Adrenal gland (tissue), 12 donors: ENCODE data around the gene CRADD. TPM values are rescaled to one million over a fixed set of nuclear protein-coding genes. Genes with fewer than 3 reads are reported as not detected.
A peak's percentile ranks its signal among the peaks of the same experiment; 100 is the strongest.

ENCODE experiments used
- DNase-seq, 7 donors: peaks; one replicate each; pipeline ENCODE4 v3.0.0-alpha.2; 2019 to 2020
- H3K27ac ChIP-seq, 5 donors: fragments of 200-600 bp; sonication (generic) in 4 of 5; 1 replicate in 3 of 5; 2 replicates in 2 of 5; pipeline versions ENCODE4 v1.5.1 to v1.8.0; 2016 to 2020; ENCODE audit warnings: mild to moderate bottlenecking in 1 of 5
- H3K27me3 ChIP-seq: fragments of 200-600 bp; 2 replicates; pipeline ENCODE4 v1.8.0; 2021
- H3K36me3 ChIP-seq, 2 donors: fragments of 200-600 bp; replicated peaks in 1 of 2; 1 replicate in 1 of 2; 2 replicates in 1 of 2; pipeline versions ENCODE4 v1.5.1 to v1.8.0; 2018 to 2022
- H3K4me1 ChIP-seq, 2 donors: fragments of 200-600 bp; replicated peaks in 1 of 2; 1 replicate in 1 of 2; 2 replicates in 1 of 2; pipeline versions ENCODE4 v1.5.1 to v1.8.0; 2018 to 2021
- H3K4me3 ChIP-seq, 4 donors: fragments of 200-600 bp; sonication (generic) in 3 of 4; one replicate each; pipeline ENCODE4 v1.5.1; 2016 to 2018
- H3K9me3 ChIP-seq, 3 donors: fragments of 200-600 bp; sonication (generic) in 1 of 3; replicated peaks in 1 of 3; 1 replicate in 2 of 3; 2 replicates in 1 of 3; pipeline versions ENCODE4 v1.5.1 to v1.8.0; 2016 to 2021
- POLR2A ChIP-seq, 2 donors: fragments of 450-650 bp; IDR thresholded peaks; one replicate each; pipeline ENCODE4 v1.6.1; 2017; ENCODE audit warnings: antibody characterized with exemption in 2 of 2, mild to moderate bottlenecking in 2 of 2, moderate library complexity in 1 of 2
- WGBS, 4 donors: extraction: QIAGEN DNeasy Blood & Tissue Kit in 2 of 4; methylation state at CpG; one replicate each; pipeline versions ENCODE4 v1.1.5 to v1.1.7; 2013 to 2017; 5-methylcytosine and 5-hydroxymethylcytosine counted together
- intact Hi-C, 2 donors: fragments of 100-400 bp; cut with DNase I; formaldehyde crosslinking; loops; one replicate each; pipeline versions ENCODE4 v1.14.1 to v1.15.0; 2022 to 2023
- polyA plus RNA-seq, 3 donors: library from polyadenylated mRNA; stranded (reverse); fragments of 200-250 nt in 2 of 3; fragments of 350-450 nt in 1 of 3; fragmentation: Illumina TruSeq in 1 of 3; extraction: RNeasy Lipid Tissue Mini Kit (QIAGEN cat#74804) in 1 of 3; gene quantifications; one replicate each; pipeline ENCODE4 v1.2.3, GENCODE V29; 2013 to 2014
- total RNA-seq, 9 donors: library from RNA; depleted of rRNA in 4 of 9; stranded (reverse); fragments of >200 nt in 4 of 9; fragments of 120-200 nt in 1 of 9; fragmentation: NEBNext Ultra II Directional in 1 of 9; extraction: Animal tissue kit (Norgen Biotek cat#: 25700) in 1 of 9; gene quantifications; one replicate each; pipeline versions ENCODE4 v1.1.0 to v1.2.4, GENCODE V29; 2013 to 2023
- TF ChIP-seq, protein P1 (sequence below), 6 experiments: fragments of 450-650 bp in 4 of 6; fragments of 200-600 bp in 2 of 6; sonication (generic) in 1 of 6; IDR thresholded peaks; 1 replicate in 5 of 6; 2 replicates in 1 of 6; pipeline versions ENCODE4 v1.5.1 to v1.8.0; 2016 to 2021; ENCODE audit warnings: antibody characterized with exemption in 6 of 6, mild to moderate bottlenecking in 2 of 6, moderate library complexity in 1 of 6
- donor health status: healthy with polysubstance abuse.
- donor health status: Bipolar disorder and iron deficiency.
- donor health status: DM: yes; HTN: yes; CAD: no.
- donor health status: DM: no; HTN: no; CAD: no.
- donor health status: DM: no; HTN: no; CAD: no.
- donor health status: DM: yes; HTN: yes; CAD: no.

The CRADD gene
- total and polyA plus RNA-seq, 12 donors: 7.3 to 70.1 (median 35.8) TPM

DNA sequence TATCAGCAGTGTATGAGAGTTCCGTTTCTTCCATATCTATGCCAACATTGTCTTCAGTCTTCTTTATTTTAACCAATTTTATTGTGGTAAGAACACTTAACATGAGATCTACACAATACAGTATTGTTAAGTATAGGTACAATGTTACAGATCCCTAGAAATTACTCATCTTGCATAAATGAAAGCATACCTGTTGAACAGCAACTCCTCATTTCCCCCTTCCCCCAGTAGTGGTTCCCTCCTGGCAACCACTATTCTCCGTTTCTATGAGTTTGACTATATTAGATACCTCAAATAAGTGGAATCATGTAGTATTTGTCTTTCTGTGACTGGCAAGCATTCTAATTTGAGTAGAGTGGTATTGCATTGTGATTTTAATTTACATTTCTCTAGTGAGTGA lies 150.5 kb downstream of the CRADD start:
- intact Hi-C loops: no loop called here
- peaks cover 7 to 29% of the 10 kb centered on the region in 2 donors for H3K4me1 ChIP-seq
- 93 to 100% (median 95%) methylated on average over 2 of the region's 2 CpGs for WGBS, 4 donors

DNA sequence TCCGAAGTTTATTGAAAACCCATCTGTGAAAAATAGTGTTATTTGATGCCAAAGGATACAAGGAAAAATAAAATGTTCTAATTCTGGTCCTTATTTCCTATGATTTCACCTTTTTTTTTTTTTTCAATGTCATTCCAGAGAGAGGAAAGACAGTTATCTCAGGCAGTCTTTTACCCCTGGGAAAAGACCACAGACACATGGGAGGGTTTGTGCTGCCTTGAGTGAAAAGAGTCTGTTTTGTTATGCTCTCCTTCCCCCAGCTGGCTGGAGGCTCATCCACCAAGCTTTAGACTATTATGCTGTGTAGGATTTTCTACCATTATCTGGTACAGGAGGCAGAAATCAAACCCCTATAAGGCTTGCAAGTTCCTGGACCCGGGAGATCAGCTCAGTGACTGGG lies 151.8 kb downstream of the CRADD start:
- TF ChIP-seq POLR2A (IDR thresholded peaks at IDR 0.05): no peak
- TF ChIP-seq, protein P1, sequence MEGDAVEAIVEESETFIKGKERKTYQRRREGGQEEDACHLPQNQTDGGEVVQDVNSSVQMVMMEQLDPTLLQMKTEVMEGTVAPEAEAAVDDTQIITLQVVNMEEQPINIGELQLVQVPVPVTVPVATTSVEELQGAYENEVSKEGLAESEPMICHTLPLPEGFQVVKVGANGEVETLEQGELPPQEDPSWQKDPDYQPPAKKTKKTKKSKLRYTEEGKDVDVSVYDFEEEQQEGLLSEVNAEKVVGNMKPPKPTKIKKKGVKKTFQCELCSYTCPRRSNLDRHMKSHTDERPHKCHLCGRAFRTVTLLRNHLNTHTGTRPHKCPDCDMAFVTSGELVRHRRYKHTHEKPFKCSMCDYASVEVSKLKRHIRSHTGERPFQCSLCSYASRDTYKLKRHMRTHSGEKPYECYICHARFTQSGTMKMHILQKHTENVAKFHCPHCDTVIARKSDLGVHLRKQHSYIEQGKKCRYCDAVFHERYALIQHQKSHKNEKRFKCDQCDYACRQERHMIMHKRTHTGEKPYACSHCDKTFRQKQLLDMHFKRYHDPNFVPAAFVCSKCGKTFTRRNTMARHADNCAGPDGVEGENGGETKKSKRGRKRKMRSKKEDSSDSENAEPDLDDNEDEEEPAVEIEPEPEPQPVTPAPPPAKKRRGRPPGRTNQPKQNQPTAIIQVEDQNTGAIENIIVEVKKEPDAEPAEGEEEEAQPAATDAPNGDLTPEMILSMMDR (IDR thresholded peaks at IDR 0.05): no peak
- DNase-seq: peak in 1 of 7 donors; percentile 49
- no peaks in the 10 kb centered on the region for H3K9me3 ChIP-seq
- no peaks in the 10 kb centered on the region for H3K27me3 ChIP-seq
- peak overlapping the region in 1 of 5 donors; percentile 7 for H3K27ac ChIP-seq
- intact Hi-C loops: no loop called here
- WGBS, 4 donors: 59 to 79% (median 71%) methylated on average over 2 of the region's 2 CpGs
- peaks cover 7 to 21% of the 10 kb centered on the region in 2 donors for H3K4me1 ChIP-seq
- H3K36me3 ChIP-seq: no peaks in the 10 kb centered on the region
- H3K4me3 ChIP-seq: no peak overlapping the region

More for the DNA sequence above, 150.5 kb downstream of the CRADD start:
- Histone ChIP-seq H3K27me3 (no peaks in the 10 kb centered on the region), H3K9me3 (no peaks in the 10 kb centered on the region), H3K36me3 (no peaks in the 10 kb centered on the region), H3K27ac (no peak overlapping the region), H3K4me3 (no peak overlapping the region)
- TF ChIP-seq, protein P1 (IDR thresholded peaks at IDR 0.05): no peak
- no peak for TF ChIP-seq POLR2A (IDR thresholded peaks at IDR 0.05)
- no peak for DNase-seq

DNA sequence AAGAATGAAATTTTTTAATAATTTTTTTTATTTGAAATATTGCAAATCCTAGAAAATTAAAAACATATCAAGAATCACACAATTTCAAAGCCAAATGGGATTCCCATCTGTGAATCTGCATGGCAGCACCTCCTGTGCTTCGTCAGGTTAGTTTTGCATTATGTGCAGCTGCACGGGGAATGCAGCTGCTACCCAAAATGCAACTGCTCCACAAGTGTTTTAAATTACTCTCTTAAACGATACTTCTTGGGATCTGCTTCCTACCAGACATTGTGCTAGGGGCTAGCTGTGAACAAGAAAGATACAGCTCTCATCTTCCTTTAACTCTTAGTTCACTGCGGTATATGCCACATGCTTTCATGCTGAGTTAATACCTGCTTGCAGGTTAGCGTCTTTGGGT lies 154.2 kb downstream of the CRADD start:
- Histone ChIP-seq H3K9me3 (no peaks in the 10 kb centered on the region), H3K27me3 (no peaks in the 10 kb centered on the region), H3K4me1 (peaks cover 0 to 10% of the 10 kb centered on the region in 2 donors), H3K4me3 (no peak overlapping the region), H3K36me3 (no peaks in the 10 kb centered on the region), H3K27ac (no peak overlapping the region)
- TF ChIP-seq, protein P1 (IDR thresholded peaks at IDR 0.05): no peak
- TF ChIP-seq POLR2A (IDR thresholded peaks at IDR 0.05): no peak
- DNase-seq: no peak
- WGBS, 4 donors: 86 to 95% (median 92%) methylated on average over 5 of the region's 5 CpGs
- intact Hi-C loops: no loop called here

DNA sequence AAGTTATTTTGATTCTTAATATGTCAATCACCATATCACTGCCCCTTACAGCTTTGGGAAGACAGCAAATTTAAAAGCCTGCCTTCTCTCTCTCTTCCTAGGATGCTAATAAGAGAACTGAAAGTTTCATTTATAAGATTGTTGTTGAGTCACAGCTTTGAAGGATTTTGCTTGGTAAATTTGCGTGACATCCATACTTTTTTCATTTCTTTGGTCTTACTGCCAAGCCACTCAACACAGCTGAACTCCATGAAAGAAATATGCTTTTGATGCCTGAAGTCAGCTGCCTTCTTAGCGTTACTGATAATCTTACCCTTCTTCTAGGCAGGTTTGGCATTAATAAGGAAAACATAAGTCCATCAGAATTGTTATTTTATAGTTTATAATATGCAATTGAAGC lies 155.0 kb downstream of the CRADD start:
- 44 to 54% (median 50%) methylated on average over 2 of the region's 2 CpGs for WGBS, 4 donors
- Histone ChIP-seq H3K9me3 (no peaks in the 10 kb centered on the region), H3K4me1 (peaks cover 0 to 7% of the 10 kb centered on the region in 2 donors), H3K36me3 (no peaks in the 10 kb centered on the region), H3K4me3 (no peak overlapping the region), H3K27me3 (no peaks in the 10 kb centered on the region), H3K27ac (peak overlapping the region in 1 of 5 donors; percentile 3)
- TF ChIP-seq POLR2A (IDR thresholded peaks at IDR 0.05): no peak
- TF ChIP-seq, protein P1 (IDR thresholded peaks at IDR 0.05): no peak
- no peak for DNase-seq
- intact Hi-C loops: no loop called here
